Activated T-helper 9 cell treated with anti-CD3 and anti-CD28 coated beads, Interleukin-2, amount 50 U/mL, for 16 hours (primary cell): ENCODE measurements around the gene MZB1.
"Not testable (repeated sequence)": the region's sequence is repeated elsewhere in the genome, so short reads cannot be mapped to it uniquely, and the experiment has no call there.

ENCODE experiments used
- DNase-seq: peaks from one replicate; pipeline ENCODE4 v3.0.0-alpha.2; 2020; ENCODE audit warnings: low read depth

MZB1 gene

DNA sequence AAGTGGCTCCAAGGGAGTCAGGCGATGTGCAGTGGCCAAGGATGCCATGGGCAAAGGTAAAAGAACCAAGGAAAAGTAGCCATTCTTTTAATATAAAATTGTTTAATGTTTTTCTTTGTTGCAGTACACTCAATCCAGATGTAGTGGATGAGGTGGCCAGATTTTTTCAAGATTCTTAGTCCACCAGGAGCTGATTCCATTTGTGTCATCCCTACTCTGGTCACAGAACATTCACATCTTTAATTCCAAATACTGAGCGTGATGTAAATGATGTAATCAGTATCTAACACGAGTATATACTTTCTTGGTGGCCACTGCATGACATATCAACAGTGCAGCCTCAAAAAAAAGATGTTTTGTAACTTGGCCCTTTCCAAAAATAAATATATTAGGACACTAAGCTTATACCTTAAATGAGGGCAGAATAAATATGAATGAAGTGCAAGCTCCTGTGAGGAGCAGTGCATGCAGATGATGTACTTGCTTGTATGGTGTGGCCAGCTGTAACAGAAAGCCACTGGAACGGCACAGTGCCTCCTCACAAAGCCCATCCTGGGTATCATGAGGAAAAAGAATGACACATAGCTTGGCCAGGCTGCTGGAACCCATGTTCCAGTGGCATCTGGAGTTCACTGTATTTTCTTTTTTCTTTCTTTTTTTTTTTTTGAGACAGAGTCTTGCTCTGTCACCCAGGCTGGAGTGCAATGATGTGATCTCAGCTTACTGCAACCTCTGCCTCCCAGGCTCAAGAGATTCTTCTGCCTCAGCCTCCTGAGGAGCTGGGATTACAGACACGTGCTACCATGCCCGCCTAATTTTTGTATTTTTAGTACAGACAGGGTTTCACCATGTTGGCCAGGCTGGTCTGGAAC is 20.6 kb upstream of the MZB1 start:
- no peak for DNase-seq

DNA sequence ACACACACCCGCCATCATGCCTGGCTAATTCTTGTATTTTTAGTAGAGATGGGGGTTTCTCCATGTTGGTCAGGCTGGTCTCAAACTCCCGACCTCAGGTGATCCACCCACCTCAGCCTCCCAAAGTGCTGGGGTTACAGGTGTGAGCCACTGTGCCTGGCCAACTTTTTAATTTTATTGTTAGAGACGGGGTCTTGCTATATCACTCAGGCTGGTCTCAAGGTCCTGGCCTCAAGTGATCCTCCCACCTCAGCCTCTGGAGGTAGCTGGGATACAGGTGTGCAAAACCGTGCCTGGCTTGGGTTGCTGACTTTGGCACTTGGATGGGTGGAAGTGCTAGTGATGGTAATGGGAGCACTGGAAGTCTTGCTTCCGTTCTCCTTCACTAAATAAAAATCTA is 19.4 kb upstream of the MZB1 start:
- DNase-seq = not testable (repeated sequence)

DNA sequence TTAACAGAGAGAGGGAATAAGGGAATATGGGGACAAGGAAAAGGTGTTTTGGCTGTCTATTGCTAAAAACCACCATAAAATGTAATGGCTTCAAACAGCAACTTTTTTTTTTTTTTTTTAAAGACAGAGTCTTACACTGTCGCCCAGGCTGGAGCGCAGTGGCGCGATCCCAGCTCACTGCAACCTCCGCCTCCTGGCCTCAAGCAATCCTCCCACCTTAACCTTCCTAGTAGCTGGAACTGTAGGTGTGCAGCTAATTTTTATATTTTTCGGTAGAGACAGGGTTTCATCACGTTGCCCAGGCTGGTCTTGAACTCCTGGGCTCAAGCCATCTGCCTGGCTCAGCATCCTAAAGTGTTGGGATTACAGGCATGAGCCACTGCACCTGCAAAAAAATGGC is 18.5 kb upstream of the MZB1 start:
- no peak for DNase-seq

DNA sequence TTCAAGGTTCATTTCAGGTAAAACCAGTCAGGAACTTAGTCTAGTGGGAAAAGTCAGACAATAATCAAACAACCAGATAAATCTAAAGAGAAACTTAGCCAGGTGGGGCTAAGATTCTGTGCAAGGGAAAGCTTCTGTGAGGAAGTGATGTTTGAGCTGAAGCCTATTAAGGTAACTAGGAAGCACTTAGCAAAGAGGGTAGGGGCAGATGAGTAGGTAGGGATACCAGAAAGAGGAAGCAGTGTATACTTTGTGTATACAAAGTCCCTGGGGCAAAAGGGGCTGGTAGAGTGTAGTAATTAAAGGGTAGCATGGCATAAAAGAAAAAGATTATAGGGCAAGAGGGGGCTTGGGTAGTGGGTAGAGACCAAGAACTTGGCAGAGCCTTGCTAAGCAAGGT is 17.8 kb upstream of the MZB1 start:
- no peak for DNase-seq

DNA sequence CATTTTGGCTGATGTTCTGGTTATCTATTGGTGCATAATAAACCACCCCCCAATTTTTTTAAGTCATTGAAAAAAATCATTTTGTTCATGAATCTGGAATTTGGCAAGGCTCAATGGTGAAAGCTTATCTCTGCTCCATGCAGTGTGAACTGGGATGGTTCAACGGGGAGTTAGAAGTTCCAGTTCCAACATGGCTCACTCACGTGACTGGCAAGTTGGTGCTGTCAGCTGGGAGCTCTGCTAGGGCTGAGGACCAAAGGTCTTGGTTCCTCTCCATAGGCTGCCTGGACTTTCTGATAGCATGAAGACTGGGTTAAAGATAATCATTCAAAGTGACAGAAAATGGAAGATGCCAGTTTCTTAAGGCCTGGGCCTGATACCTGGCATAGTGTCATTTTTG is 17.2 kb upstream of the MZB1 start:
- DNase-seq = no peak

DNA sequence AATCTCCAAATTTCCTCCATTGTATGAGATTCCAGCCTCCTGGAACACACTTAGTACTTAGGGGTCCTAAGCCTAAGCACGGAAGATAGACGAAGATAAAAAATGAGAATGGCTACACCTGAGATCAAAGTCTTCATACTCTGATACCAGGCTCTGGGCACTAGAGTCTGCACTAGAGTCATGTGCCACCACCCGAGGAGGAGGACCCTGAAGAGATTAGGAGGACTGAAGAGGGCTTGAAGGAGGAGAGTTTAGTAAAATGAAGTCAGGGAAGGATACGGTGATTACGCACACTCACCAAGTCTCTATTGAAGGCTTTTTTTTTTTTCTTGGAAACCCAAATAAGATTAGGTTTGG is 14.7 kb upstream of the MZB1 start:
- no peak for DNase-seq

DNA sequence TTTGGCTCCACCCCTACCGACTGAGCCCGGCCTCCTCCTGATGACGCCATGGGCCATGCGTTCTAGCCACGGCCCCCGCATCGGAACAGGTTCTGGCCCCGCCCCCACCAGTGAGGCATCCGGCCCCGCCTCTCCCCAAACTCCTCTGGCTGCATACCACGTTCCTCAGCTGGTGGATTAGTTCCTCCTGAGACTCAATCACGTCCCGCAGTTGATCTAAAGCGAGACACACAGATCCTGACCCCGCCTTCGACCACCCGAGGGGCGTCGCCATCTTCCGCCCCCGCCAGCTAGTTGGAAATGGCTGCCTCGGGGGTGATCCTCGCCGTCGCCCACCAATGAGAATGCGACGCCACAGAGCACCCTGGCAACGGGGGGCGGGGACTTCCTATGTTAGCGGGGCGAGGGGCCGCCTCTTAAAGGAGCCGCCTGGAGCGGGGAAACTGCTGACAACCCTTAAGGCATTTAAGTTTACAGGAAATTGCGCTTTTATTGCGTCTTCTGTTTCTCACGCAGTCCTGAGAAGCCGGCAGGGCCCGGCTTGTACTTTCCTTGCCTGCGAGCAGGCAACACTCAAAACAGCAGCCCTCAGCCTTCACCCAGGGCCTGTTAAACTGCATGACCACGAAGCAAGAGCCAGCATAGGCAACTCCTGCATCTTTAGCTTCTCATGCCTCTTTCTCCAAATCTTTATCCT is 14.2 kb upstream of the MZB1 start, which contains the start of gene SPATA24:
SPATA24 (minus strand) TSS at position 303 of the 697 bp plus-strand sequence; CDS start at position 274, 29 bp downstream.
- peak; percentile 98 for DNase-seq

DNA sequence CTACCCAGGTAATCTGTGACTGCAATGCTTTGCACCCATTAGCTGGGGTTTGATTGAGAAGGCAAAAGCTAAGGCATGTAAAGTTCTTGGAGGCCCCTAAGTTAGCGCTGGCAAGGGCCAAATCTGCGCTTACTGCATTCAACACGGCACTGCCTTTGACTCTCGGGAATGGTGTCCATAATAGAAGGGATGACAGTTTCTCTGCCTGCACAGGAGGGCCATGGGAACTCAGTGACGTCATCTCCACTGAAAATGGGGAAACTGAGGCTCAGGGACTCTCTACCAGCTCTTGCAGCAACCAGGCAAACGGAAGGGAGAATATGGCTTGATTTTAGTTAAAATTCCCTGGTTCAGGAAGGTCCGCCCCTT is 13.7 kb upstream of the MZB1 start:
- DNase-seq = no peak

DNA sequence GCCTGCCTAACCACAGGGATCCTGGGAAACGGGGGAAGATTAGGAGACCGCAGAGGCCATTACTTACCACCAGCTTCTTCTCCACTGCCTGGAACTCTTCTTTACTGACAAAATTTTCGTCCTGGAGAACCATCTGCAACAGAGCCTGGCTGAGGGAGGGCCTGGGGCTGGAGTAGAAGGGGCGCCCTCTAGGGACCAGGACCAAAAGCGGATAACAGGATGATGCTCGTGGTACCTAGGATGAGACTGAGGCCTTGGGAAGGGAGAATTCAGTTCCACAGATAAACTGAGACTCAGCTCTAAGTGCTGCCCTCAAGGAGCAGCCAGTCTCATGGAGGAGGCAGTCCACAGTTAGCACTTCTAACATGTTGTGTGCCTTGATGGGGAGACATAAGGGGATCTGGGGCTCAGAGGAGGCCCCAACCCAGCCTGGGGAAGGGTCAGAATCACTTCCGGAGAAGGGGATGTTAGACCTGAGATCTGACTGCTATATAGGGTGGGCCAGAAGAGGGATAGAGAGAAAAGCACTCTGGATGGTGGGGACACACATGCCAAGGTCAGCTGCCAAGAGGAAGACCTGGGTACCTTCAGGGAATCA is 12.9 kb upstream of the MZB1 start:
- DNase-seq = no peak

DNA sequence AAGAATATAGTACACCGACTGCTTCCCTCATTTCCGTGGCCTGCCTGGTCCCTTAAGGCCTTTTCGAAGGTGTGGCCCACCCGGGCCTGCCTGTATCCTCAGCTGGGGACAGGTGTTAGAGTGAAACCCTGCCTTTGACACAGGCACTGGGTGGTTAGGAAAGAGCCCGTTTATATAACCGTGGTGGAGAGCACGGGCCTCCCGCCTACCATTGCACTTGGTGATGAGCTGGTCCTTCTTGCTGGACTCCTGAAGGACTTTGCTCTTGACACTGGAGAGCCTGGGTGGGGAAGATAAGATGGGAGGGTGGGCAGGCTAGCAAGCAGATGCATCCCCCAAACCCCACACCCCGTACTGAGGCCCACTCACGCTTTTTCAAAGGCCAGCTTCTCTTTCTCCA is 11.8 kb upstream of the MZB1 start:
- DNase-seq = no peak

DNA sequence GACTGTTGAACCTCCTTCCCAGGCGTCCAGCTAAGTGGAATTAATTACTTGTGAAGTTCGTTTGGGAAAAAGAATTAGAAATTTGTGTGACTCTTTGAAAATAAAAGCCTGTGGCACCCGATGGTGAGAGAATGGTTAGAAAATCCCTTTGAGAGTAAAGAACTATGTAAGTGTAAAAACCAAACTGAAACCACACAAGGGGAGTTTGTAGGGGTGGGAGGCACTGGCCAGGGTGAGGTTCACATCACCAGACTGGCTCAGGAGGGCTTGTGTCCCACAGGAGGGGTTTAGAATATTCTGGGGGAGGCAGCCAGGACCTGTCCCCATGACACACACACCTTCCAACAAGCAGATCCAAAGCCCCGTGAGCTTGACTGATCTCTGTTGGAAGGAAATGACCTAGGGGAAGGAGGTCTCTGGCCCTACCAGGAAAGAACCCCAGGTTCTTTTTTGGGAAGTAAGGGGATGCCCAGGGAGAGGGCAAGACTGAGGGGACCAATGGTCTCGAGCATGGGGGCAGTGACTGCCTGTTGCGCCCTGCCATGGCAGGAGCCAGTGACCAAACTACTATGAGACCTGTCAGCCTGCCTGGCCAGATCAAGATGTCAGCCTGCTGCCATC is 9.9 kb upstream of the MZB1 start:
- no peak for DNase-seq

DNA sequence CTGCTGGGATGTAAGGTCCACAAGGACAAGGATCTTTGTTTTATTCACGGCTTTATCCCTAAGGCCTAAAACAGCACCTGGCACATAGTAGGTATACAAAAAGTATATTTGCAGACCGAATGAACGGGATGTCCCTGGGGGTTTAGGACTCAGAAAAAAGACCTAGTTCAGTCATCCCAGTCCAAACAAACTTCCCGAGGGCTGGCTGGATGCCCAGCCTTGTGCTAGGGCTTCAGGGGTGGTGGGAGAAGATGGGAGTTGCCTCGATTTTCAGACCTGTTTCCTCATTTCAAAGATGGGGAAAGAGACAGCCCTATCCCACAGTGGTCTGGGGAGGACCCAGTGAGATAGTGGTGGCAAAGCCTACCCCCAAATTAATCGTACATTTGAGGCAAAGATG is 8.2 kb upstream of the MZB1 start:
- no peak for DNase-seq

DNA sequence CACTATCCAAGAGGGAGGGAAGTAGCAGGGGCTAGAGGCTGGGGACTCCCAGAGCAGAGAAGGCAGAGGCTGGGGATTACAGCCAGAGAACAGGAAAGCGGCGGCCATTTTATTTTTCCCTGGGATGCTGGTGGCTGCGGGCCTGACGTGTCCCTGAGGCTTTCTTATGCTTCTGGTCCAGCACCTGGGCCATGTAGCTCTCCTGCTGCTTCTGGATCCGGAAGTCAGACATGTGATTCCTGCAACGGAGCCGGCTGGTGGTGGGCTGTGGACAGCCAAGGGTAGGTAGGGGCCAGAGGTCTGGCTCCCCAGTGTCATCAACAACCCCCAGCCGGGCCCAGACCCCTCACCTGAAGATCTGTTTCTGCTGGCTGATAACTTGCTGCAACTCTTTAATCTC is 7.0 kb upstream of the MZB1 start:
- no peak for DNase-seq

DNA sequence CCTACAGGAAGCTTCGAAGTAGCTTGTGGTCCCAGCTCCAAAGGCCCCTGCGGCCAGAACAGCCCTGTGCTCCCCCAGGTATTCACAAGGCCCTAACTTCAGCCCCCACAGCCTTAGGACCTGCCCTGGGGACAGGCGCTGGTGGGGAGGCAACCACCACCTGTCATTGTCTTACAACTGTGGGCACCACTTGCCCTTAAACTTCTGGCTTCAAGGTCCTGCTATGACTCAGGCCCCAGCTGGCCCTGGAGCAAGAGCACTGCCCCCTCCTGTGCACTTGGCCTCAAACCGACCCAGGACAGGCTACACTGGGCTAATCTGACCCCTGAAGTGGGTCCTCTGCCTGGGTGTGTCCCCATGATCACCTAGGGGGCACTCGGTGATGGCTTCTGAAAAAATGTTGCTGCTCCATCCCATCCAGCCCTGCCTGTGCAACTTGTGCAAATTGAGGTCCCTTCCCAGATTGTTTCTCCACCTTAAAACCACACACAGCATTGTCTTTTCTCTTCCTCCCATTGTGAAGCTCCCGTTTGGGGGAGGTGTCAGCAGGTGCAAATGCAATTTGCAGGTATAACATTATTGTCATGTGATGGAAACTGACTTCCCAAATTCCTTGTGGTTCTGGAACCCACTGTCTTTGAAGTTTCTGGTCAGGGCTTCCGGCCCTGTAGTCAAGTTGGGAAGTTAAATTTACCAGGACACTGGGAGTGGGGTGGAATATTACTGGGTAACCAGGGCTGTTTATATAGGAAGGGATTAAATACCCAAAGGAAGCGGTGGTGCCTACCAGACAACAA is 6.3 kb upstream of the MZB1 start:
- DNase-seq = no peak

DNA sequence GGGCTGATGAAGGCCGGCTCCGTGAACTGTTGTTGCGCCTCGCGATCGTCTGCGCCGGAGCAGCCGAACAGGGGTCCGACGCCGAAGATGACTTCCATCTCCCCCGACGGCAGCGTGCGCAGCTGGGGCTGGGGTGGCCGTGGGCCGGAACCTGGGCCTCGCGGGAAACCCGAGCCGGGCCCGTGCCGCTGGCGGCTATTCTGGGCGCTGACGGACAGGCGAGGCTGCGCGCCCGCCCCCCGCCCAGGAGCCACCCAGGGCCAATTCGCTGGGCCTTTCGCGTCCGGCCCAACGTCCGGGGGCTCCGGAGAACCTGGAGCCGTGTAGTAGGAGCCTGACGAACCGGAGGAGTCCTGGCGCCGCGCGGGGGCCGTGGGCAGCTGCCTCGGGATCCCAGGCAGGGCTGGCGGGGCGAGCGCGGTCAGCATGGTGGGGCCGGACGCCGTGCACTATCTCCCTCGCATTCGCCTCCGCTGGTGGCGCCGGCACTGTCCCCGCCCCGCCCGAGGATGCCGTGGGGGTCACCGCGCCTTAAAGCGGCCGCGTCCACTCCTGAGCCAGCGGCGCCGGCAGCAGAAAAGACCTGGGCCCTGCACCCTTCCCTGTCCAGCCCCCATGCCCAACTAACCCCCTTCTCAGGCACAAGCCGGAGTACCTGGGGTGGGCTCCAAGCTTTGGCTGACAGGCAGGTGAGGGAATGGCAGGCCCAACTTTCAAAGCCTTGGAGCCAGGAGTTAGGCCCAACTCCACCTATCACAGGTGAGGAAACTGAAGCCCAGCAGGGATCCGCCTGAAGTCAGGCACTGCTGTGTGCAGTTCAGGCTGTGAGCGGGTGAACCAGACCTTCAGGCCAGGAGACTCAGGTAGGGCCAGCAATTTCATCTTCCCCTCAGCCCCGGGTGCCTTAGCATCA is 5.2 kb upstream of the MZB1 start, which contains the start of gene PROB1:
PROB1 (minus strand) TSS at position 451 of the 913 bp plus-strand sequence; CDS start at position 428, 23 bp downstream.
- no peak for DNase-seq

DNA sequence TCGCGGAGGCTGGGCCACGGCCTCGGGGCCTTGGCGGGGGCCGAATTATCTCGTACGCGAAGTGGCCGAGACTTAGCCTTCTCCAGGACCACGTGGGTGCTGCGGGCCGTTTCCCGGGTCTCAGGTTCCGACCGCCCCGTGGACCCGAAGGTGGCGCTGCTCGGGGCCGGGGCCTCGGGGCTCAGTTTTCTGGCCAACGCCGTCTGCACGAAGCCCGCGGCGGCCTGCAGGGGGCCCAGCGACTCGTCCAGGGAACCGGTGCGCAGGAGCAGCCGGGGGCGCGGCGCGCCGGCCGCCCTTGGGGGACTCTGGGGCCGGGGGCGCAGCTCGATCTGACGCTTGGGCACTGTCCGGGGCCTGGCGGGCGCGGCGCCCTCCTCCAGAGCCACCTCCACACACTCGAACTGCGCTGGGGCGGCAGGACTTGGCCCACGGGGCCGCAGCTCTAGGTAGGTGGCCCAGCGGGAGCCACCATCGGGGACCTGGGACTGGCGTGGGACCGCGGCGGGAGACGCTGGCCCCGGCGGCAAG is 4.5 kb upstream of the MZB1 start:
- DNase-seq = peak; percentile 64

DNA sequence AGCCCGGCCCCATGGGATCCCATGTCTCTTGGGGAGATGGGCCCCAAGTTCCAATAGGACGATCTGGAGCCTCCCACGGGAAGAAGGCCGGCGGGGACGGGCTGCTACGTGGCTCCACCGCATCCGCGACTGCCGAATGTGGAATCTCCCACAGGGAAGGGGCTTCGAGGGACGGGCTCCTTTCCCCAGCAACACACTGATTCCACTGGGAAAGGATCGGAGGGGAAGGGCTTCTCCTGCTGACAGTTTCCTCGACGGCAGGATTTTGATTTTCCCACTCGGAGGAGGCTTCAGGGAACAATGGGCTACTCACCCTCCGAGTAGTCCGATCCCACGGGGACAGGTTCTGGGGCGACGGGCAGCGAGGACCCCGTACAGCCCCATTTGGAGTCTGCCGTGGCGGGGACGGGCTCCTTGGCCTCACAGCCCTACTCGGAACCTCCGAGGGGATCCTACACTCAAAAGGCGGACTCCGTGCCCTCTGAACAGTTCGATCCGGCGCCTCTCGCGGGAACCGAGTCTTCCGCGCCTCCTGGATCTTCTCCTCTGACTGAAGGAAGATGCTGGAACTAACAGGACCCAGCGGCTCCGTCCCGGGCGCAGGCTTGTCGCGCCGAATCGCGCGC is 3.9 kb upstream of the MZB1 start:
- DNase-seq = no peak

DNA sequence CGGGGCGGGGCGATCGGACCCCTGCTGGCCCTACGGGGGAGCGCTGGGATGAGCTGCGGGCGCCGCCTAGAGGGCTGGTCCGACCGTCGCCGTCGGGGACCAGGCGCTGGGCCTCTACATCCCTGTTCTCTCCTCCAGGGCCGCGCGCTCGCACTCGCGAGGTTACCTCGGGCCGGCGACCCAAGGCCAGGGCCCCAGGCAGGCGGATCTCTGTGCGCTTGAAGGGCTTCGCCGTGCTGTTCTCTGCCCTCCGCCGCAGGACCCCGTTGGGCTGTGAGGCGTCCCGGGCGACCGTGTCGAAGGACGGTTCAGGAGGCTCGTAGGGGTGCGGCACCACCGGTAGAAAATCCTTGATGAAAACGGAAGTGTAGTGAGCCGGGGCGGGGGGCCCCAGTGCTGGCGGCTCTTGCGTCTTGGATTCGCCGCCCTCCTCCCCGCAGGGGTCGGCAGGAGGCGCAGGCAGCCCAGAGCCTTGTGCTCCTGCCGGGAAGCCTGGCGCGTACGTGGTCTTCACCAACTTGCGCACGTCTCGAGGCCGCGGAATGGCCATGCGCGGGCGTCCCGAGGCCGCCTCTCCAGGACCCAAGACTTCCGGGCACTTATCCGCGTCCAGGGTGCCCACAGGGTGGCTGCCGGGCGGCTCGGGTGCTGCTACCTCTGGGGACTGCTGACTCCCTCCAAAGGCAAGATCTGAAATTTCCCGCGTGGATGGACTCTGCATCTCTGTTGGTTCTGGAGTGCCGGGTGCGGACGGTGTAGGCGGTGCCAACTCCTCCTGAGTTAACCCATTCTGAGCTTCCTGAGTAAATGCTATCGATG is 3.2 kb upstream of the MZB1 start:
- DNase-seq = peak; percentile 71

DNA sequence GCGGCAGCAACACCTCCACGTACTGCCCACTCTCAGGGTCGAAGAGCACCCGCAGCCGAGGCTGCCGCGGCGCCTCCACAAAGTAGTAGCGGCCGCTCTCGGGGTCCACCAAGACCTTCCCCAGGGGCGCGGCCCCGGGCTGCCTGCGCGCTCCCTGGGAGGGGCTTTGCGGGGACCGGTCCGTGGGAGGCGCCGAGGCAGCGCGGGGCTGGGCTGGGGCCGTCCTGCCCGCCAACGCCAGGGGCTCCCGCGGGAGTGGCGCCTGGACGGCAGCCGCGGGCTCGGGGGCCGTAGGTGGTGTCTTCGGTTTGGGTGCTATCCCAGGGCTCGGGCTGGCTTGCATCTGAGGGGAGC is 2.6 kb upstream of the MZB1 start:
- DNase-seq = peak; percentile 16
